Measurements from ENCODE around the gene GRPEL1. TPM values are rescaled to one million over a fixed set of nuclear protein-coding genes. Genes with fewer than 3 reads are reported as not detected.

Gene GRPEL1
- total and polyA plus RNA-seq, 2 of the 8 experiments (the other 6 are each of a cell fraction or from before 2014, with no cell fraction given): 13.5 to 39.9 TPM

DNA sequence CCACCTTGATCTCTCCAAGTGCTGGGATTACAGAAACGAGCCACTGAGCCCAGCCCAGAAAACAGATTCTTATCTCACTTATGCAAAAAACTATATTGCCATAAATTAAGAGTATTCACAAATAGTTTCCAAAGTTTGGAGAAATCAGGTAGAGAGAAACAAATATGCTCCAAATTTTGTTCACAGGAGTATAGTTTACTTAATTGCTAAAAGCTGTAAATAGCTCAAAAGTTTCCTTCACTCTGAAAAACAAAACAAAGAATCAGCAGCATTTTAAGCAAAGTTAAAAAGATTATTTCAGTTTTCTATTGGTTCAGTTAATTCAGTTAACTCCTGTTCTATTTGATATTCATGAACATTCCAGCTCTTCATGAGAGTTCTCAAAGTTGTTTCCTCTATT lies 18.5 kb upstream of the GRPEL1 start (continued):
- TF ChIP-seq, protein P1, sequence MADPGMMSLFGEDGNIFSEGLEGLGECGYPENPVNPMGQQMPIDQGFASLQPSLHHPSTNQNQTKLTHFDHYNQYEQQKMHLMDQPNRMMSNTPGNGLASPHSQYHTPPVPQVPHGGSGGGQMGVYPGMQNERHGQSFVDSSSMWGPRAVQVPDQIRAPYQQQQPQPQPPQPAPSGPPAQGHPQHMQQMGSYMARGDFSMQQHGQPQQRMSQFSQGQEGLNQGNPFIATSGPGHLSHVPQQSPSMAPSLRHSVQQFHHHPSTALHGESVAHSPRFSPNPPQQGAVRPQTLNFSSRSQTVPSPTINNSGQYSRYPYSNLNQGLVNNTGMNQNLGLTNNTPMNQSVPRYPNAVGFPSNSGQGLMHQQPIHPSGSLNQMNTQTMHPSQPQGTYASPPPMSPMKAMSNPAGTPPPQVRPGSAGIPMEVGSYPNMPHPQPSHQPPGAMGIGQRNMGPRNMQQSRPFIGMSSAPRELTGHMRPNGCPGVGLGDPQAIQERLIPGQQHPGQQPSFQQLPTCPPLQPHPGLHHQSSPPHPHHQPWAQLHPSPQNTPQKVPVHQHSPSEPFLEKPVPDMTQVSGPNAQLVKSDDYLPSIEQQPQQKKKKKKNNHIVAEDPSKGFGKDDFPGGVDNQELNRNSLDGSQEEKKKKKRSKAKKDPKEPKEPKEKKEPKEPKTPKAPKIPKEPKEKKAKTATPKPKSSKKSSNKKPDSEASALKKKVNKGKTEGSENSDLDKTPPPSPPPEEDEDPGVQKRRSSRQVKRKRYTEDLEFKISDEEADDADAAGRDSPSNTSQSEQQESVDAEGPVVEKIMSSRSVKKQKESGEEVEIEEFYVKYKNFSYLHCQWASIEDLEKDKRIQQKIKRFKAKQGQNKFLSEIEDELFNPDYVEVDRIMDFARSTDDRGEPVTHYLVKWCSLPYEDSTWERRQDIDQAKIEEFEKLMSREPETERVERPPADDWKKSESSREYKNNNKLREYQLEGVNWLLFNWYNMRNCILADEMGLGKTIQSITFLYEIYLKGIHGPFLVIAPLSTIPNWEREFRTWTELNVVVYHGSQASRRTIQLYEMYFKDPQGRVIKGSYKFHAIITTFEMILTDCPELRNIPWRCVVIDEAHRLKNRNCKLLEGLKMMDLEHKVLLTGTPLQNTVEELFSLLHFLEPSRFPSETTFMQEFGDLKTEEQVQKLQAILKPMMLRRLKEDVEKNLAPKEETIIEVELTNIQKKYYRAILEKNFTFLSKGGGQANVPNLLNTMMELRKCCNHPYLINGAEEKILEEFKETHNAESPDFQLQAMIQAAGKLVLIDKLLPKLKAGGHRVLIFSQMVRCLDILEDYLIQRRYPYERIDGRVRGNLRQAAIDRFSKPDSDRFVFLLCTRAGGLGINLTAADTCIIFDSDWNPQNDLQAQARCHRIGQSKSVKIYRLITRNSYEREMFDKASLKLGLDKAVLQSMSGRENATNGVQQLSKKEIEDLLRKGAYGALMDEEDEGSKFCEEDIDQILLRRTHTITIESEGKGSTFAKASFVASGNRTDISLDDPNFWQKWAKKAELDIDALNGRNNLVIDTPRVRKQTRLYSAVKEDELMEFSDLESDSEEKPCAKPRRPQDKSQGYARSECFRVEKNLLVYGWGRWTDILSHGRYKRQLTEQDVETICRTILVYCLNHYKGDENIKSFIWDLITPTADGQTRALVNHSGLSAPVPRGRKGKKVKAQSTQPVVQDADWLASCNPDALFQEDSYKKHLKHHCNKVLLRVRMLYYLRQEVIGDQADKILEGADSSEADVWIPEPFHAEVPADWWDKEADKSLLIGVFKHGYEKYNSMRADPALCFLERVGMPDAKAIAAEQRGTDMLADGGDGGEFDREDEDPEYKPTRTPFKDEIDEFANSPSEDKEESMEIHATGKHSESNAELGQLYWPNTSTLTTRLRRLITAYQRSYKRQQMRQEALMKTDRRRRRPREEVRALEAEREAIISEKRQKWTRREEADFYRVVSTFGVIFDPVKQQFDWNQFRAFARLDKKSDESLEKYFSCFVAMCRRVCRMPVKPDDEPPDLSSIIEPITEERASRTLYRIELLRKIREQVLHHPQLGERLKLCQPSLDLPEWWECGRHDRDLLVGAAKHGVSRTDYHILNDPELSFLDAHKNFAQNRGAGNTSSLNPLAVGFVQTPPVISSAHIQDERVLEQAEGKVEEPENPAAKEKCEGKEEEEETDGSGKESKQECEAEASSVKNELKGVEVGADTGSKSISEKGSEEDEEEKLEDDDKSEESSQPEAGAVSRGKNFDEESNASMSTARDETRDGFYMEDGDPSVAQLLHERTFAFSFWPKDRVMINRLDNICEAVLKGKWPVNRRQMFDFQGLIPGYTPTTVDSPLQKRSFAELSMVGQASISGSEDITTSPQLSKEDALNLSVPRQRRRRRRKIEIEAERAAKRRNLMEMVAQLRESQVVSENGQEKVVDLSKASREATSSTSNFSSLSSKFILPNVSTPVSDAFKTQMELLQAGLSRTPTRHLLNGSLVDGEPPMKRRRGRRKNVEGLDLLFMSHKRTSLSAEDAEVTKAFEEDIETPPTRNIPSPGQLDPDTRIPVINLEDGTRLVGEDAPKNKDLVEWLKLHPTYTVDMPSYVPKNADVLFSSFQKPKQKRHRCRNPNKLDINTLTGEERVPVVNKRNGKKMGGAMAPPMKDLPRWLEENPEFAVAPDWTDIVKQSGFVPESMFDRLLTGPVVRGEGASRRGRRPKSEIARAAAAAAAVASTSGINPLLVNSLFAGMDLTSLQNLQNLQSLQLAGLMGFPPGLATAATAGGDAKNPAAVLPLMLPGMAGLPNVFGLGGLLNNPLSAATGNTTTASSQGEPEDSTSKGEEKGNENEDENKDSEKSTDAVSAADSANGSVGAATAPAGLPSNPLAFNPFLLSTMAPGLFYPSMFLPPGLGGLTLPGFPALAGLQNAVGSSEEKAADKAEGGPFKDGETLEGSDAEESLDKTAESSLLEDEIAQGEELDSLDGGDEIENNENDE (IDR thresholded peaks at IDR 0.05; ENCODE audit: insufficient replicate concordance, low read length): no peak
- TF ChIP-seq RBBP5 (IDR thresholded peaks at IDR 0.05; ENCODE audit: borderline replicate concordance, low read depth, low read length) (no peak), BRCA1 (IDR thresholded peaks at IDR 0.05; ENCODE audit: low read depth, low read length) (no peak), TEAD4 (IDR thresholded peaks at IDR 0.05; ENCODE audit: low read depth, low read length) (no peak), CHD1 (IDR thresholded peaks at IDR 0.05; ENCODE audit: low read depth, low read length) (no peak), TAF1 (IDR thresholded peaks at IDR 0.05; ENCODE audit: low read depth, low read length) (no peak), RFX5 (IDR thresholded peaks at IDR 0.05; ENCODE audit: borderline replicate concordance, low read depth, low read length) (no peak), CREB1 (IDR thresholded peaks at IDR 0.05) (no peak)
